Left kidney (tissue), 2 donors: ENCODE measurements around the gene L3MBTL4. TPM values are rescaled to one million over a fixed set of nuclear protein-coding genes. Genes with fewer than 3 reads are reported as not detected.
"Not testable (repeated sequence)": the region's sequence is repeated elsewhere in the genome, so short reads cannot be mapped to it uniquely, and the experiment has no call there.

Experiments used
- DNase-seq: peaks from one replicate; pipeline ENCODE4 v3.0.0-alpha.2; 2013
- polyA plus RNA-seq: library from polyadenylated mRNA; unstranded; fragments of 120-200 nt; gene quantifications from one replicate; pipeline ENCODE4 v1.2.1, GENCODE V29; 2013; ENCODE audit not compliant: insufficient read length

Gene L3MBTL4
- polyA plus RNA-seq, 1 donor: 6.4 TPM

- DNase-seq: no peak
Observed at GRCh38 chr18:6406910-6407470, 7.7 kb downstream of the L3MBTL4 start.

GRCh38 chr18:6406075-6406909 lies 8.4 kb downstream of the L3MBTL4 start:
- no peak for DNase-seq

GRCh38 chr18:6405237-6406074 lies 9.3 kb downstream of the L3MBTL4 start:
- no peak for DNase-seq

- DNase-seq: no peak
Observed at GRCh38 chr18:6404834-6405233, 9.9 kb downstream of the L3MBTL4 start.

- DNase-seq: no peak
Observed at GRCh38 chr18:6401687-6402086, 13.0 kb downstream of the L3MBTL4 start.

GRCh38 chr18:6399776-6400175 lies 14.9 kb downstream of the L3MBTL4 start:
- DNase-seq: no peak

- no peak for DNase-seq
Observed at GRCh38 chr18:6397931-6398566, 16.7 kb downstream of the L3MBTL4 start.

GRCh38 chr18:6396847-6397246 lies 17.9 kb downstream of the L3MBTL4 start:
- no peak for DNase-seq

GRCh38 chr18:6396276-6396675 lies 18.4 kb downstream of the L3MBTL4 start:
- DNase-seq: no peak

- no peak for DNase-seq
Observed at GRCh38 chr18:6389005-6389404, 25.7 kb downstream of the L3MBTL4 start.

- DNase-seq: peak; percentile 56
Observed at GRCh38 chr18:6382963-6383362, 31.7 kb downstream of the L3MBTL4 start.

GRCh38 chr18:6377473-6377872 lies 37.2 kb downstream of the L3MBTL4 start:
- DNase-seq: not testable (repeated sequence)

GRCh38 chr18:6376433-6377229 lies 38.1 kb downstream of the L3MBTL4 start:
- DNase-seq: no peak

- DNase-seq: no peak
Observed at GRCh38 chr18:6374935-6375529, 39.7 kb downstream of the L3MBTL4 start.

- no peak for DNase-seq
Observed at GRCh38 chr18:6374340-6374739, 40.4 kb downstream of the L3MBTL4 start.

GRCh38 chr18:6373187-6373586 lies 41.5 kb downstream of the L3MBTL4 start:
- no peak for DNase-seq

GRCh38 chr18:6370886-6371635 lies 43.6 kb downstream of the L3MBTL4 start:
- DNase-seq: peak; percentile 55

GRCh38 chr18:6370410-6370809 lies 44.3 kb downstream of the L3MBTL4 start:
- no peak for DNase-seq

- DNase-seq: no peak
Observed at GRCh38 chr18:6368017-6368416, 46.7 kb downstream of the L3MBTL4 start.

- no peak for DNase-seq
Observed at GRCh38 chr18:6367208-6367607, 47.5 kb downstream of the L3MBTL4 start.
